Keratinocyte (primary cell): ENCODE results near the gene RALY. TPM values are rescaled to one million over a fixed set of nuclear protein-coding genes. Genes with fewer than 3 reads are reported as not detected.

ENCODE experiments used
- DNase-seq: peaks from one replicate; pipeline ENCODE4 v3.0.0-alpha.2; 2011; ENCODE audit warnings: low read depth, missing footprints, low spot score
- FAIRE-seq: peaks from 2 replicates; lab custom pipeline; 2011; peaks lifted over from hg19 to GRCh38; lab: Jason Lieb, UNC
- H2AFZ ChIP-seq: 2 replicates; pipeline ENCODE4 v1.6.0; 2012; ENCODE audit warnings: low read length, control low read depth, inconsistent platforms; ENCODE audit not compliant: control insufficient read depth
- H3K27ac ChIP-seq: 2 replicates; pipeline ENCODE4 v1.5.1; 2011; ENCODE audit warnings: low read length; ENCODE audit not compliant: control insufficient read depth, insufficient read depth
- H3K27me3 ChIP-seq: 3 replicates; pipeline ENCODE4 v1.6.0; 2011; ENCODE audit warnings: low read length; ENCODE audit not compliant: control insufficient read depth, insufficient read depth; ENCODE audit errors: extremely low read depth
- H3K36me3 ChIP-seq, 2 experiments: 2 replicates in 1 of 2; 3 replicates in 1 of 2; pipeline ENCODE4 v1.5.1; 2011; ENCODE audit warnings: low read length in 2 of 2, mild to moderate bottlenecking in 1 of 2; ENCODE audit not compliant: control insufficient read depth in 2 of 2, insufficient read depth in 2 of 2; ENCODE audit errors: extremely low read depth in 1 of 2
- H3K4me1 ChIP-seq: 3 replicates; pipeline ENCODE4 v1.5.1; 2011; ENCODE audit warnings: low read length; ENCODE audit not compliant: control insufficient read depth, insufficient read depth; ENCODE audit errors: extremely low read depth
- H3K4me2 ChIP-seq: 3 replicates; pipeline ENCODE4 v1.6.0; 2011; ENCODE audit warnings: low read depth, low read length; ENCODE audit not compliant: control insufficient read depth, insufficient read depth; ENCODE audit errors: extremely low read depth
- H3K4me3 ChIP-seq, 3 experiments: fragments of 200-600 bp in 1 of 3; sonication (generic) in 1 of 3; 2 replicates in 2 of 3; 3 replicates in 1 of 3; pipeline ENCODE4 v1.5.1; 2011 to 2016; ENCODE audit warnings: low read length in 3 of 3, mild to moderate bottlenecking in 3 of 3, control low read depth in 2 of 3, inconsistent platforms in 1 of 3, low read depth in 1 of 3, mixed read lengths in 1 of 3, mixed run types in 1 of 3, moderate library complexity in 1 of 3; ENCODE audit not compliant: control insufficient read depth in 2 of 3, insufficient read depth in 2 of 3; ENCODE audit errors: extremely low read depth in 1 of 3
- H3K79me2 ChIP-seq: 2 replicates; pipeline ENCODE4 v1.6.0; 2012; ENCODE audit warnings: low read length; ENCODE audit not compliant: control insufficient read depth, insufficient read depth
- H3K9ac ChIP-seq: 3 replicates; pipeline ENCODE4 v1.6.0; 2011; ENCODE audit warnings: low read length; ENCODE audit not compliant: control insufficient read depth, insufficient read depth; ENCODE audit errors: extremely low read depth
- H3K9me1 ChIP-seq: 3 replicates; pipeline ENCODE4 v1.6.0; 2011; ENCODE audit warnings: low read length; ENCODE audit not compliant: control insufficient read depth, insufficient read depth; ENCODE audit errors: extremely low read depth
- H3K9me3 ChIP-seq: 2 replicates; pipeline ENCODE4 v1.5.1; 2012; ENCODE audit warnings: low read depth, low read length; ENCODE audit not compliant: control insufficient read depth
- H4K20me1 ChIP-seq: 3 replicates; pipeline ENCODE4 v1.6.0; 2011; ENCODE audit warnings: low read length; ENCODE audit not compliant: control insufficient read depth, insufficient read depth; ENCODE audit errors: extremely low read depth
- EZH2 ChIP-seq: IDR thresholded peaks from one replicate; pipeline ENCODE4 v1.6.1; 2012; ENCODE audit warnings: inconsistent platforms, mild to moderate bottlenecking, low read length, moderate library complexity
- dilution Hi-C: fragments of 300-500 bp; cut with MboI; formaldehyde crosslinking; loops from one replicate; pipeline ENCODE4 v1.7.0; 2020; ENCODE audit warnings: low sequenced_read_pairs; ENCODE audit not compliant: extremely low pct_ligation_motif_present
- polyA plus RNA-seq, 5 experiments: library from polyadenylated mRNA; depleted of rRNA in 3 of 5; stranded (reverse) in 3 of 5; stranded (forward) in 1 of 5; unstranded in 1 of 5; fragments of >200 nt; gene quantifications; 1 replicate in 1 of 5; 2 replicates in 3 of 5; 3 replicates in 1 of 5; pipeline versions ENCODE4 v1.2.1 to v1.2.3, GENCODE V29; 2011 to 2012; ENCODE audit warnings: missing spikeins in 2 of 5, low read depth in 1 of 5, low replicate concordance in 1 of 5
- TF ChIP-seq, protein P1 (sequence below), 3 experiments: IDR thresholded peaks in 1 of 3; conservative IDR thresholded peaks in 1 of 3; optimal IDR thresholded peaks in 1 of 3; 2 replicates in 2 of 3; 3 replicates in 1 of 3; pipeline versions ENCODE3 to v1.5.1; 2011; ENCODE audit warnings: low read length in 3 of 3, mild to moderate bottlenecking in 3 of 3, moderate library complexity in 2 of 3, control low read depth in 1 of 3, inconsistent platforms in 1 of 3; ENCODE audit not compliant: insufficient read depth in 2 of 3; ENCODE audit errors: extremely low read depth in 1 of 3

Gene RALY
- polyA plus RNA-seq, 1 donor (not counting 4 experiments of a cell fraction or from before 2014, with no cell fraction given), result 118 TPM

DNA sequence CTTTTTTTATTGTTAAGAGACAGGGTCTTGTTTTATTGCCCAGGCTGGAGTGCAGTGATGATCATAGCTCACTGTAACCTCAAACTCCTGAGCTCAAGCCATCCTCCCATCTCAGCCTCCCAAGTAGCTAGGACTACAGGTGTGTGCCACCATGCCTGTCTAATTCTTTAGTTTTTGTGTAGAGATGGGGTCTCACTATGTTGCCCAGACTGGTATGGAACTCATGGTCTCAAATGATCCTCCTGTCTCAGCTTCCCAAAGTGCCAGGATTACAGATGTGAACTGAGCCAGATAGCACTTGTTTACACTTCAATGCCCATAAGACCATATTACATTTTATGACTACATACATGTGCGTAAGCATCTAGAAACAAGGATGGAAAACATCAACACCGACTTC, 100.2 kb downstream of the RALY start:
- Histone ChIP-seq H4K20me1 (peaks cover 34% of the 10 kb centered on the region), H2AFZ (no peak overlapping the region), H3K4me3 (no peak overlapping the region), H3K9me3 (no peaks in the 10 kb centered on the region), H3K27ac (no peak overlapping the region), H3K36me3 (peaks cover 39 to 58% of the 10 kb centered on the region in 2 experiments), H3K9ac (no peak overlapping the region), H3K4me2 (no peak overlapping the region), H3K79me2 (peaks cover 19% of the 10 kb centered on the region), H3K9me1 (peaks cover 3% of the 10 kb centered on the region), H3K27me3 (no peaks in the 10 kb centered on the region), H3K4me1 (no peaks in the 10 kb centered on the region)
- dilution Hi-C loops, result no loop called here
- FAIRE-seq, result no peak
- TF ChIP-seq, protein P1, sequence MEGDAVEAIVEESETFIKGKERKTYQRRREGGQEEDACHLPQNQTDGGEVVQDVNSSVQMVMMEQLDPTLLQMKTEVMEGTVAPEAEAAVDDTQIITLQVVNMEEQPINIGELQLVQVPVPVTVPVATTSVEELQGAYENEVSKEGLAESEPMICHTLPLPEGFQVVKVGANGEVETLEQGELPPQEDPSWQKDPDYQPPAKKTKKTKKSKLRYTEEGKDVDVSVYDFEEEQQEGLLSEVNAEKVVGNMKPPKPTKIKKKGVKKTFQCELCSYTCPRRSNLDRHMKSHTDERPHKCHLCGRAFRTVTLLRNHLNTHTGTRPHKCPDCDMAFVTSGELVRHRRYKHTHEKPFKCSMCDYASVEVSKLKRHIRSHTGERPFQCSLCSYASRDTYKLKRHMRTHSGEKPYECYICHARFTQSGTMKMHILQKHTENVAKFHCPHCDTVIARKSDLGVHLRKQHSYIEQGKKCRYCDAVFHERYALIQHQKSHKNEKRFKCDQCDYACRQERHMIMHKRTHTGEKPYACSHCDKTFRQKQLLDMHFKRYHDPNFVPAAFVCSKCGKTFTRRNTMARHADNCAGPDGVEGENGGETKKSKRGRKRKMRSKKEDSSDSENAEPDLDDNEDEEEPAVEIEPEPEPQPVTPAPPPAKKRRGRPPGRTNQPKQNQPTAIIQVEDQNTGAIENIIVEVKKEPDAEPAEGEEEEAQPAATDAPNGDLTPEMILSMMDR (optimal IDR thresholded peaks at IDR 0.05 in 1 of 3, IDR thresholded peaks at IDR 0.05 in 1 of 3, conservative IDR thresholded peaks at IDR 0.05 in 1 of 3; ENCODE audit: extremely low read depth in 1 of 3, insufficient read depth in 2 of 3, low read length in 3 of 3), result no peak
- no peak for TF ChIP-seq EZH2
- no peak for DNase-seq

DNA sequence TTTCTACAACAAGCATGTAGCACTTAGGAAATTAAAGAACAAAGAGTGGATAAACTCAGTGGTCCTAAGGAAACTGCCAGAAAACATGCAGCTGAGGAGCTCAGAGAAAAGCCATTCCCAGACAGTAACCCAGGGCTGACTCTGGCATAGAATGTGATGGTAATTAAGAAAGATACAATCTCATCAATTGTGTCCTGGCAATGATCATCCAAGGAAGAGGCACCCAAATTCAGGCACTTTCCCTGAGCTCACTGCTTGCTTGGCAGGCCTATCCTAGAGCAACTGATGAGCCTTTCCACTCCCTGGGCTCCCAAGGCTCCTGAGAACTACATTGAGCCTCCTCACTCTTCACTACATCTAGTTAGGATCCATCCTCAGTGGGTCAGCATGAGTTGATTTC, 102.1 kb downstream of the RALY start:
- Histone ChIP-seq H4K20me1 (peaks cover 32% of the 10 kb centered on the region), H2AFZ (no peak overlapping the region), H3K9me3 (no peaks in the 10 kb centered on the region), H3K27me3 (no peaks in the 10 kb centered on the region), H3K9ac (no peak overlapping the region), H3K4me2 (no peak overlapping the region), H3K36me3 (peaks cover 36 to 68% of the 10 kb centered on the region in 2 experiments), H3K27ac (no peak overlapping the region), H3K4me3 (no peak overlapping the region), H3K79me2 (peaks cover 33% of the 10 kb centered on the region), H3K9me1 (no peaks in the 10 kb centered on the region), H3K4me1 (no peaks in the 10 kb centered on the region)
- DNase-seq (no peak), FAIRE-seq (no peak)
- no peak for TF ChIP-seq EZH2
- TF ChIP-seq, protein P1 (optimal IDR thresholded peaks at IDR 0.05 in 1 of 3, IDR thresholded peaks at IDR 0.05 in 1 of 3, conservative IDR thresholded peaks at IDR 0.05 in 1 of 3; ENCODE audit: extremely low read depth in 1 of 3, insufficient read depth in 2 of 3, low read length in 3 of 3), result no peak
- dilution Hi-C loops, result no loop called here
